Heart left ventricle (tissue), 16 donors: ENCODE measurements around the gene MKNK1. TPM values are rescaled to one million over a fixed set of nuclear protein-coding genes. Genes with fewer than 3 reads are reported as not detected.

Experiments used
- ATAC-seq, 4 donors: fragments of 200-7000 bp; cut with Tn5 transposase; one replicate each; pipeline ENCODE4 v1.9.1; 2020 to 2022; ENCODE audit warnings: moderate library complexity in 4 of 4, mild to moderate bottlenecking in 3 of 4, moderate number of reproducible peaks in 1 of 4
- DNase-seq, 5 donors: peaks; one replicate each; pipeline ENCODE4 v3.0.0-alpha.2; 2020
- H3K27ac ChIP-seq, 12 donors: fragments of 200-600 bp; sonication (generic) in 4 of 12; one replicate each; pipeline versions ENCODE4 v1.5.0 to v1.8.0; 2016 to 2022; ENCODE audit warnings: mild to moderate bottlenecking in 2 of 12
- H3K27me3 ChIP-seq, 9 donors: fragments of 200-600 bp; sonication (generic) in 2 of 9; one replicate each; pipeline versions ENCODE4 v1.5.1 to v1.8.0; 2016 to 2022; ENCODE audit warnings: mild to moderate bottlenecking in 3 of 9
- H3K36me3 ChIP-seq, 9 donors: fragments of 200-600 bp; sonication (generic) in 2 of 9; one replicate each; pipeline versions ENCODE4 v1.5.0 to v1.8.0; 2018 to 2022; ENCODE audit warnings: mild to moderate bottlenecking in 2 of 9
- H3K4me1 ChIP-seq, 12 donors: fragments of 200-600 bp; sonication (generic) in 4 of 12; one replicate each; pipeline versions ENCODE4 v1.5.0 to v1.8.0; 2016 to 2022; ENCODE audit warnings: mild to moderate bottlenecking in 3 of 12
- H3K4me3 ChIP-seq, 12 donors: fragments of 200-600 bp; sonication (generic) in 4 of 12; one replicate each; pipeline versions ENCODE4 v1.5.0 to v1.8.0; 2017 to 2022; ENCODE audit warnings: mild to moderate bottlenecking in 9 of 12, moderate library complexity in 4 of 12
- H3K9me3 ChIP-seq, 12 donors: fragments of 200-600 bp; sonication (generic) in 4 of 12; one replicate each; pipeline versions ENCODE4 v1.5.0 to v1.8.0; 2016 to 2022; ENCODE audit warnings: mild to moderate bottlenecking in 1 of 12
- POLR2A ChIP-seq, 2 donors: fragments of 450-650 bp; IDR thresholded peaks; one replicate each; pipeline ENCODE4 v1.6.1; 2017; ENCODE audit warnings: antibody characterized with exemption in 2 of 2, mild to moderate bottlenecking in 2 of 2, moderate library complexity in 2 of 2
- WGBS, 4 donors: extraction: QIAGEN DNeasy Blood & Tissue Kit in 2 of 4; methylation state at CpG; one replicate each; pipeline versions ENCODE4 v1.1.5 to v1.1.7; 2013 to 2018; 5-methylcytosine and 5-hydroxymethylcytosine counted together
- intact Hi-C, 10 donors: fragments of 100-400 bp; cut with DNase I; formaldehyde crosslinking; loops; one replicate each; pipeline versions ENCODE4 v1.11.1 to v1.14.2; 2022
- polyA plus RNA-seq, 2 donors: library from polyadenylated mRNA; stranded (reverse); fragments of 200-250 nt; gene quantifications; one replicate each; pipeline ENCODE4 v1.2.3, GENCODE V29; 2013
- total RNA-seq, 9 donors: library from RNA; depleted of rRNA in 2 of 9; stranded (reverse); fragments of >200 nt in 2 of 9; fragmentation: NEBNext Ultra II Directional in 3 of 9; extraction: Animal tissue kit (Norgen Biotek cat#: 25700) in 3 of 9; gene quantifications; one replicate each; pipeline versions ENCODE4 v1.1.0 to v1.2.4, GENCODE V29; 2016 to 2023
- TF ChIP-seq, protein P1 (sequence below), 12 donors: fragments of 200-600 bp; sonication (generic) in 4 of 12; IDR thresholded peaks; one replicate each; pipeline versions ENCODE4 v1.5.0 to v1.8.0; 2018 to 2022; ENCODE audit warnings: antibody characterized with exemption in 12 of 12, mild to moderate bottlenecking in 5 of 12
- donor health status: ischemic (EF 13 %, LVEDD 7.1; RV severe dilation, severe dysfunction).
- donor health status: healthy with polysubstance abuse.
- donor health status: DM: no; HTN: yes; CAD: no.
- donor health status: DM: no; HTN: no; CAD: no.
- donor health status: ischemic (EF 25% LVEDD 6.9; RV normal size, moderate dysfunction).
- donor health status: ischemic (EF 25% LVEDD 5.7; RV mildly dilated, moderate dysfunction).
- donor health status: healthy.
- donor health status: DM: yes; HTN: yes; CAD: no.
- donor health status: ischemic (EF 35%, LVEDD 5.7; RV mildly dilated, moderate dysfunction).
- donor health status: nonischemic (EF 11% LVEDD 7.7; RV severe dilation, severe dysfunction).
- donor health status: DM: yes; HTN: yes; CAD: no.
- donor health status: PGD.
- donor health status: ischemic (EF 29% LVEDD 5.4; RV normal size, mild dysfunction).
- donor health status: nonischemic (EF 23%, LVEDD 6.1; RV moderate dilation, normal function).

MKNK1 gene
- total and polyA plus RNA-seq, 11 donors: 23.1 to 77.6 (median 35.3) TPM

GRCh38 chr1:46510998-46511365 is 93.1 kb downstream of the MKNK1 start:
- DNase-seq: peak in 2 of 5 donors; percentile 10 to 22
- intact Hi-C loops: no loop called here
- H3K4me3 ChIP-seq: no peak overlapping the region
- TF ChIP-seq, protein P1, sequence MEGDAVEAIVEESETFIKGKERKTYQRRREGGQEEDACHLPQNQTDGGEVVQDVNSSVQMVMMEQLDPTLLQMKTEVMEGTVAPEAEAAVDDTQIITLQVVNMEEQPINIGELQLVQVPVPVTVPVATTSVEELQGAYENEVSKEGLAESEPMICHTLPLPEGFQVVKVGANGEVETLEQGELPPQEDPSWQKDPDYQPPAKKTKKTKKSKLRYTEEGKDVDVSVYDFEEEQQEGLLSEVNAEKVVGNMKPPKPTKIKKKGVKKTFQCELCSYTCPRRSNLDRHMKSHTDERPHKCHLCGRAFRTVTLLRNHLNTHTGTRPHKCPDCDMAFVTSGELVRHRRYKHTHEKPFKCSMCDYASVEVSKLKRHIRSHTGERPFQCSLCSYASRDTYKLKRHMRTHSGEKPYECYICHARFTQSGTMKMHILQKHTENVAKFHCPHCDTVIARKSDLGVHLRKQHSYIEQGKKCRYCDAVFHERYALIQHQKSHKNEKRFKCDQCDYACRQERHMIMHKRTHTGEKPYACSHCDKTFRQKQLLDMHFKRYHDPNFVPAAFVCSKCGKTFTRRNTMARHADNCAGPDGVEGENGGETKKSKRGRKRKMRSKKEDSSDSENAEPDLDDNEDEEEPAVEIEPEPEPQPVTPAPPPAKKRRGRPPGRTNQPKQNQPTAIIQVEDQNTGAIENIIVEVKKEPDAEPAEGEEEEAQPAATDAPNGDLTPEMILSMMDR (IDR thresholded peaks at IDR 0.05): no peak
- no peak for TF ChIP-seq POLR2A (IDR thresholded peaks at IDR 0.05)
- no peaks in the 10 kb centered on the region for H3K4me1 ChIP-seq
- ATAC-seq: no peak
- H3K27ac ChIP-seq: no peak overlapping the region
- H3K9me3 ChIP-seq: no peaks in the 10 kb centered on the region
- H3K36me3 ChIP-seq: no peaks in the 10 kb centered on the region
- H3K27me3 ChIP-seq: peaks cover 0 to 28% (median 0%) of the 10 kb centered on the region in 9 donors
- WGBS, 4 donors: 62 to 83% (median 77%) methylated on average over 2 to 8 of the region's 8 CpGs

DNA sequence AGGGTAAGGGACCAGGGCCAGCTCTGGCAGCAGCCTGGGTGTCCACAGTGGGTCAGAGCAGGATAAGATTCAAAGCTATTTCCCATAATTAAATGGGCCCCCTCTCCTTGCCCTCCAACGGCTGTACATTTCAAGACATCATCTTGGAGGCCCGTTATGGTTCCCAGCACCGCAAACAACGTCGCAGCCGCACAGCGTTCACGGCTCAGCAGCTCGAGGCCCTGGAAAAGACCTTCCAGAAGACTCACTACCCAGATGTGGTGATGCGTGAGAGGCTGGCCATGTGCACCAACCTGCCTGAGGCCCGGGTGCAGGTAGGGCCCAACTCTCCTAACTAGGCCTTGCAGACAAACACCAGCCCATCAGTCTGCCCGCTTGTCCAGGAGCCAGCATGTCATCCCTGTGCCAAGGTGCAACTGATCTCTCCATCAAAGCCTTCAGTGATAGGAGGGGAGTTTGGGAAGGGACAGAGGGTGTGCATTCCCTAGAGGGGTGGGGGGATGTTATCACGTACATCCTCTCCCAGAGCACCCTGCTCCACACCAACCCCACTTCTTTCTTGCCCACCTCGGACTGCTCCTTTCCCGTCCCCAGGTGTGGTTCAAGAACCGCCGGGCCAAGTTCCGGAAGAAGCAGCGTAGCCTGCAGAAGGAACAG is 93.6 kb downstream of the MKNK1 start:
- no peak for ATAC-seq
- Histone ChIP-seq H3K36me3 (no peaks in the 10 kb centered on the region), H3K27ac (no peak overlapping the region), H3K27me3 (peaks cover 0 to 28% (median 0%) of the 10 kb centered on the region in 9 donors), H3K4me1 (no peaks in the 10 kb centered on the region), H3K9me3 (no peaks in the 10 kb centered on the region), H3K4me3 (no peak overlapping the region)
- no peak for TF ChIP-seq POLR2A (IDR thresholded peaks at IDR 0.05)
- TF ChIP-seq, protein P1 (IDR thresholded peaks at IDR 0.05): no peak
- 87 to 92% (median 88%) methylated on average over 18 to 19 of the region's 19 CpGs for WGBS, 4 donors
- intact Hi-C loops: no loop called here
- peak in 2 of 5 donors; percentile 10 to 34 for DNase-seq

DNA sequence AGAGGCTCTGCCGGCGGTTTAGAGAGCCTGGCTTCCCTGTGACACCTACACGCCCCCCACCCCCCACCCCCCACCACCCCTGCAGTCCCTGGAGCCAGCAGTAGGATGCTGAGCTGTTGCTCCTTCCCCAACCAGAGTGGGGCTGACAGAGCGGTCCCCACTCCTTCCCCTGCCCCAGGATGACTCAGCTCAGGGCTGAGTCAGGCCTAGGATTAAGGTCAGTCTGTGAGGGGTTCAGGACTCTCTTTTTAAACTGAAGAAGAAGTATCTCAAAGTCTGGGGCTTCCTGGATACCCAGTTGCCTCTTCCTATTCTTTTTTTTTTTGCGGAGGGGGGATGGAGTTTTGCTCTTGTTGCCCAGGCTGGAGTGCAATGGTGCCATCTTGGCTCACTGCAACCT is 95.3 kb downstream of the MKNK1 start:
- 63 to 76% (median 73%) methylated on average over 5 of the region's 5 CpGs for WGBS, 4 donors

More for the DNA sequence above, 95.3 kb downstream of the MKNK1 start:
- ATAC-seq (no peak), DNase-seq (peak in 2 of 5 donors; percentile 1)
- no peak overlapping the region for H3K27ac ChIP-seq
- intact Hi-C loops: no loop called here
- TF ChIP-seq, protein P1 (IDR thresholded peaks at IDR 0.05): no peak
- TF ChIP-seq POLR2A (IDR thresholded peaks at IDR 0.05): no peak
- H3K27me3 ChIP-seq: peaks cover 0 to 29% (median 0%) of the 10 kb centered on the region in 9 donors
- H3K36me3 ChIP-seq: no peaks in the 10 kb centered on the region
- H3K9me3 ChIP-seq: no peaks in the 10 kb centered on the region
- H3K4me1 ChIP-seq: no peaks in the 10 kb centered on the region
- no peak overlapping the region for H3K4me3 ChIP-seq

Other genes with a start within 250 kb of the MKNK1 start
- 1 to 10 TPM; 2.5 to 8.0 (median 3.5) TPM for gene FAAH, start 210.0 kb downstream of the MKNK1 start, total RNA-seq
- gene FAAH, start 210.0 kb downstream of the MKNK1 start, polyA plus RNA-seq: 1 to 10 TPM; 1.9 to 7.0 TPM
- gene DMBX1, start 114.4 kb downstream of the MKNK1 start, total RNA-seq: not detected
- not detected for gene DMBX1, start 114.4 kb downstream of the MKNK1 start, polyA plus RNA-seq
- not detected for gene KNCN, start 52.6 kb downstream of the MKNK1 start, total RNA-seq
- not detected for gene KNCN, start 52.6 kb downstream of the MKNK1 start, polyA plus RNA-seq
- gene MOB3C, start 12.5 kb upstream of the MKNK1 start, total RNA-seq: 10 to 100 TPM in 6 of 9 donors, 1 to 10 TPM in 3; 6.9 to 24.0 (median 11.2) TPM
- gene MOB3C, start 12.5 kb upstream of the MKNK1 start, polyA plus RNA-seq: 1 to 10 TPM; 6.0 to 9.7 TPM
- 100 to 1,000 TPM; 147 to 237 (median 179) TPM for gene ATPAF1, start 64.1 kb upstream of the MKNK1 start, total RNA-seq
- 100 to 1,000 TPM in 1 of 2 donors, 10 to 100 TPM in 1; 96.8 to 263 TPM for gene ATPAF1, start 64.1 kb upstream of the MKNK1 start, polyA plus RNA-seq
- under 1 TPM in 1 of 9 donors, not detected in 8; 0.81 TPM for gene TEX38, start 67.6 kb upstream of the MKNK1 start, total RNA-seq
- gene TEX38, start 67.6 kb upstream of the MKNK1 start, polyA plus RNA-seq: not detected
- 10 to 100 TPM; 46.6 to 91.9 (median 64.0) TPM for gene EFCAB14, start 114.8 kb upstream of the MKNK1 start, total RNA-seq
- 10 to 100 TPM; 10.7 to 39.4 TPM for gene EFCAB14, start 114.8 kb upstream of the MKNK1 start, polyA plus RNA-seq
- gene CYP4B1, start 194.8 kb upstream of the MKNK1 start, total RNA-seq: 100 to 1,000 TPM in 1 of 9 donors, 10 to 100 TPM in 3, 1 to 10 TPM in 4, not detected in 1; 1.5 to 103 (median 10.0) TPM
- 10 to 100 TPM in 1 of 2 donors, 1 to 10 TPM in 1; 7.6 to 24.9 TPM for gene CYP4B1, start 194.8 kb upstream of the MKNK1 start, polyA plus RNA-seq